Activated gamma-delta T cell treated with anti-CD3 and anti-CD28 coated beads, Interleukin-2, amount 50 U/mL, for 16 hours (primary cell): ENCODE results near the gene NRXN2.
"Not testable (repeated sequence)": the region's sequence is repeated elsewhere in the genome, so short reads cannot be mapped to it uniquely, and the experiment has no call there.

Experiments used
- DNase-seq: peaks from one replicate; pipeline ENCODE4 v3.0.0-alpha.2; 2020; ENCODE audit warnings: low read depth

NRXN2 gene

GRCh38 chr11:64721359-64721699, 1.7 kb downstream of the NRXN2 start:
- DNase-seq = no peak

DNA sequence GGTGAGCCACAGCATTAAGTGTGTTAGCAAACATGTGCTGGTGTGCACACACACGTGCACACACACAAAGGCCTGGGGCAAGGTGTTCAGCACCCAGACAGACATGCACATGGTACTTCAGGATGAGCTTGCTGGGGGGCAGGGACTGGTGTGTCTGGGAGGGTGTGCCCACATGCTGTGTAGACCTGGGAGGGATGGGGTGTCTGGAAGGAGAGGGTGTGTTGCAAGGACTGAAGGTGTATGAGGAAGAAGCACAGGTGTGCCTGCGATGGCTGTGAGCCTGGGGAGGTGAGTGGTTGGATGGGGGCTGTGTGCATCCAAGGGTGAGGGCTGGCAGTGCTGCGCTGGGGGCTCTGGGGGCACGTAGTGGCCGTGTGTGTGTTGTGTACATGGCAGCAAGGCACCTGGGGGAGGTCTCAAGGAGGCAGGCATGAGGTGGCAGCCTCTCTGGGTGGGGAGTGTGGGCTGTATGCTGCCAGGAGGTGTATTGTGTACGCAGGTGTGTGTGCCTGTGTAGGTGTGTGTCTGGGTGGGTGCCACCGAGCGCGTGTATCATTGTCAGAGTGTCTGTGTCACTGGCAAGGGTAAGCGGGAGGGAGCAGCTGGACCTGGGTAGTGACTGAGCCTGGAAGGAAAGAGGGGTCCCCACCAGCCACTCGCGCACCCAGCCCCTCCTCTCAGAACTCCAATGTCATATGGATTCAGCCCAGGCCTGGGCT, 2.2 kb downstream of the NRXN2 start:
- no peak for DNase-seq

DNA sequence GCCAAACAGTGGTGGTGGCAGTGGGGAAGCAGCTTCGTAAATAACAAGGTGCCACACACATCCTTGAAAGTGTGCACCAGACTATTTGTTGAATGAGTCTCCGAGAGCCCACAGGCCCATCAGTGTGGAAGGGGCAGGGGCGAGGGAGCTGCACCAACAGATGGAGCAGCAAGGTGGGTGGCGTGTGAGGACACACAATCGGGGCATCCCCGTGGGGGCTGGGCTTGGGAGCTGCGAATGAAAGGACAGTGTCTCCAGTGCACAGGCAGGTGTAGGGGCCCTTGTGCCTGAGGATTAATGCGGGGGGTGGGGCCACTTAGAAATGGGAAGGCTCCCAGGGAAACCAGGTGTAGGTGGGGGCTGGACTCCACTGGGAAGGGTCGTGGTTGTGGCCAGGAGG, 2.8 kb downstream of the NRXN2 start:
- no peak for DNase-seq

DNA sequence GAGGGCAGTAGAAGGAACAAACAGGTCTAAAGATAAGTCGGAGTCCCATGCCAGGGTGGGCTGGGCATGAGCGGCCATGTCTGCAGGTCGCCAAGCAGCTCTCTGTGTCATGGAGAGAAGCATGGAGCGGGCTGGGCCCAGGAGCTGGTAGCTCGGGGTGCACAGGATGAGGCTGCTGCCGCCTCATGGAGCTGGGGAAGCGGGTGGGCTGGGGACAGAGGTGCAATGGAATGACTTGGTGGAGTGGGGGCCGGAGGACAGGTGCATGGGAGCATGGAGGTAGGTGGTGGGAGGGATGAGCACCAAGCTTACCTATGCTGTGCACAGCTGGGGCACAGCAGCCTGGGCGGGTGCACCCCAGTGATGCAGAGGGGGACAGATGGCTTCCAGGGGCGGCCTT, 3.6 kb downstream of the NRXN2 start:
- DNase-seq = no peak

DNA sequence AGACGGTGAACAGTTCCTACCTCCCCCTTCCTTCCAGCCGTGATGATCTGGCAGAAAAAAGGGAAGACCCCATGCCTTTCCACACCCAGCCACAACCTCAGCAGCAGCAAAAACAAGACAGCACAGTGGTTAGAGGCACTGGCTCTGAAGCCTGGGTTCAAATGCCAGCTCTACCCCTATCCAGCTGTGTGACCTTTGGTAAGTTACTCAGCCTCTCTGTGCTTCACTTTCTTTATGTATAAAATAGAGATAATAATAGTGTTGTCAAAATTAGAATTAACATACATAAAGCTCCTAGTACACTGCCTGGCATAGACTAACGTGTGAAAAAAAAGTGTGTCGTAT, 4.2 kb downstream of the NRXN2 start:
- DNase-seq = no peak

GRCh38 chr11:64718084-64718779, 4.8 kb downstream of the NRXN2 start:
- DNase-seq = no peak

- no peak for DNase-seq
Observed at GRCh38 chr11:64717268-64717578, 5.8 kb downstream of the NRXN2 start.

DNA sequence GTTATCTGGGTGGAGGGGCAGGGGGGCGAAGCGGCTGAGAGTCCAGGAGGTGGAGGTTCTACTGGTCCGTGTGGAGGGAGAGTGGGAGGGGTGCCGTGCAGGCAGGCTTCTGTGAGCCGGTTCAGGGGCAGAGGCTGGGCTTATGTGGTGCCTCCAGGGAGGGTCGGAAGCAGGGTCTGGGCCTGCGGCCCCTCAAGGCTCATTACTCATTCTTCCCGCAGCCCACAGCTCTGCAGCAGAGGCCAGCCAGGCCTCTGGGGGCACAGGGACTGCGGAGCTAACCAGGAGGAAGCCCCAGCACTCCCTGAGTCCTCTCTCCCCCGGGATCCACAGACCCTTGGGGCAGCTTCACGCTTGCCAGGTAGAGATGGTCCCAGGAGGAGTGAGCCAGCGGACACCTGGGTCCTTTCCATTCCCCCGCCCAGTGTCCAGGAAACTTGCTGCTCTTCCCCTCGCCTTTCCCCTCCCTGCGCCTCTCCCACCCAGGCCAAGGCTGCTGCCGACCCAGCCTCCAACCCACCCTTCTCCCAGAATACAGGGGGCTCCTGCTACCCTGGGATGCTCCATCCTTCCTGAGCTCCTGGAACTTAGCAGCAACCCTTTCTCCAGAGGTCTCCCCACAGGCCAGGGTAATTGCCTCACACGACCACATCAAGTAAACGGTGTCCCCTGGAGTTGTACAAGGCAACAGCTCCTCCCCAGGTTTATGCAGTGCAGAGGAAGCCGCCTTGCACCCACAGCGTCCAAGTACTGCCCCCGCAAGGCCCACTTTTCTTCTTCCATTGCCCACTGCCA, 6.3 kb downstream of the NRXN2 start:
- no peak for DNase-seq

DNA sequence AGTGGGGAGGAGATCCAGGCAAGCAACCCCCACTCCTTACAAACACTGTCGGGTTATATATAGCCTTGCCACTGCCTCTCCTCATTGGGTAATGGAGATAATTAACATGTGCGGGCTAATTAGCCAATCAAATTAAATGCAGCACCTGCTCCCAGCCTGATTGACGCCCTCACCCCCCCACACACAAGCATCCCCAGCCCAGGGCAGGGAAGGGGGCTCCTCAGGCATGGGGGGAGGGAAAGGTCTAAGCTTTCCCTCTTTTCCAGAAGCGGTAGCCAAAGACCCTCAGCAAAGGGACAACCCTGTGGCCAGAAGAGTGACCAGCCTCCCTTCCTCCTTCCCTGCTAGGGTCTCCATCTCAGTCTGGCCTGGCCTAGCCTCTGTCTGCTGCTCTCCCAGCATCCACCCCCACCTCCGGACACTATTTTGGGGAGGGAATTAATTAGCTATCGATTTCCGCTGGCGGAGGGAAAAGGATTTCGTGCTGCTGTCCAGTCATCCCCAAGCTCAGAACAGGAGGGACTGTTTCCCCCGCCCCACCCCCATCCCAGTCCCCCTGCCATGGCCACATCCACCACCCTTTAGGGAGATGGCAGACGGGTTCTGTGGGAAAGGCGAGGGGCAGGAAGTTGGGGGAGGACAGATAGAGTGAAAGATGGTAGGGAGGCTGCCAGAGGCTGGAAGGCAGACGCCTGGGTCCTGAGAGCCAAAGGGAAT, 7.1 kb downstream of the NRXN2 start:
- DNase-seq = no peak

GRCh38 chr11:64715110-64715509, 7.9 kb downstream of the NRXN2 start:
- DNase-seq = no peak

- DNase-seq = no peak
Observed at GRCh38 chr11:64714666-64715065, 8.3 kb downstream of the NRXN2 start.

DNA sequence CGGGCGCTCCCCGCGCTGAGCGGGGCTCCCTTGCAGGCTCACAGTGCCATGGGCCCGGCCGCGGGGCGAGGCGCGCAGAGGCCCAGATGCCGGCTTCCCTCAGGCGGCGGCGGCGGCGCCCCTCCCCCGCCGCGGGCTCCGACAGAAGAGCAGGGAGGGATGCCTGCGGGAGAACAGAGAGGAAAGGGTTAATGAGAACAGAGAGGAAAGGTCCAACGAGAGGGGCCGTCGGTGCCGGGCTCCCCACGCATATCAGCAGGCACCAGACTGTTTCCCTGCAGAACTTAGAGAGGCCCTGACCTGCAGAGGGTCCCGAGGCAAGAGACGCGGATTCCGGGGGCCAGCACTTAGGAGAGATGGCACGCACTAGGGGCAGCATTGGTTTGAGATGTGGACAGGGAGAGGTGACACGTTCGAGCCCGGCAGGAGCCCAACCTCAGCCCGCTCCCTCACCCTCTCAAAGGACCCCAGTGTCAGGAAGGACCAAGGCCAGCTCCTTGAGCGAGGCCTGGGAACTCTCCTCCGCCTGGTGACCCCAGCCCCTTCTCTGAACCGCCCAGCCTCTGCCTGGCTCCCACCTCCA, 9.1 kb downstream of the NRXN2 start:
- no peak for DNase-seq

- DNase-seq = no peak
Observed at GRCh38 chr11:64713016-64713707, 9.8 kb downstream of the NRXN2 start.

- no peak for DNase-seq
Observed at GRCh38 chr11:64712430-64713015, 10.5 kb downstream of the NRXN2 start.

- DNase-seq = no peak
Observed at GRCh38 chr11:64711956-64712362, 11.0 kb downstream of the NRXN2 start.

- no peak for DNase-seq
Observed at GRCh38 chr11:64711138-64711955, 11.7 kb downstream of the NRXN2 start.

DNA sequence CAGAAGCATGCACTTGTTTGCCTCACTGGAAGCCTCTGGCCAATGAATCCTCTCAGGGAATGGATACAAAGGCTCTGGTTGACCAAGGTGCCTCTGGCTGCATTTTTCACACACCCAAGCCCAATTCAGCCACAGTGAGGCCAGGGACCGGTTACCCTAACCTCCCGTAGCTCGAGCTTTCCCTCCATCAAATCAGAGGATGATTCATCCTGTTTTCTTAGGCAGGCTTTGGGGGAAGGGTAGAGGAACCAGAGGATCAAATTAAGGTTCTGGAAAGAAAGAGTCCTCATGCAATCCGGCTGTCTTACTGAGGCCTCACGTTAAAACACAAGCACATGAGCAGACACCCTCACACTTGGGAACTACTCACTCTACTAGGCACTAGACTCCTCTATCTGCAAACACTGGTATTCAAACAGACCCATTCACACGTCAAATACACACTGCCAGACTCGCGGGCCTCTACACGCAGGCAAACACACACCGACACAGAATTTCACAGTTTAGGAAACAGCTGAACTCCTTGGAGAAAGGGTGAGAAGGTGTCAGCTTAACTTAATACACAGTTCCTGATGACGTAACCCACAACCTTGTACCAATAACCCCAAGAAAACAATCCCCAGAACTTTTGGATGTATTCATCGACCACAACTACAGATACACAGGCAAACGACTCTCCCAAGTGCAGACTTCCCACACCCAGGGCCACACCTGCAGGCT, 12.4 kb downstream of the NRXN2 start:
- DNase-seq = no peak

GRCh38 chr11:64705501-64705900, 17.5 kb downstream of the NRXN2 start:
- no peak for DNase-seq

GRCh38 chr11:64703048-64703447, 19.9 kb downstream of the NRXN2 start:
- no peak for DNase-seq

GRCh38 chr11:64701956-64702355, 21.0 kb downstream of the NRXN2 start:
- not testable (repeated sequence) for DNase-seq
